Lower lobe of right lung (tissue), 2 donors: Measurements from ENCODE around the gene TK2. TPM values are rescaled to one million over a fixed set of nuclear protein-coding genes. Genes with fewer than 3 reads are reported as not detected.

ENCODE experiments used
- ATAC-seq, 2 donors: fragments of 200-7000 bp; cut with Tn5 transposase; one replicate each; pipeline ENCODE4 v1.9.1; 2020 to 2022; ENCODE audit warnings: mild to moderate bottlenecking in 2 of 2, moderate library complexity in 2 of 2
- DNase-seq: peaks from one replicate; pipeline ENCODE4 v3.0.0-alpha.2; 2020
- H3K27ac ChIP-seq: fragments of 200-600 bp; one replicate; pipeline ENCODE4 v1.8.0; 2022
- H3K27me3 ChIP-seq: fragments of 200-600 bp; one replicate; pipeline ENCODE4 v1.8.0; 2022; ENCODE audit warnings: low read depth
- H3K36me3 ChIP-seq: fragments of 200-600 bp; one replicate; pipeline ENCODE4 v1.8.0; 2022; ENCODE audit warnings: mild to moderate bottlenecking
- H3K4me1 ChIP-seq: fragments of 200-600 bp; one replicate; pipeline ENCODE4 v1.8.0; 2022
- H3K4me3 ChIP-seq: fragments of 200-600 bp; one replicate; pipeline ENCODE4 v1.8.0; 2022; ENCODE audit warnings: mild to moderate bottlenecking
- H3K9me3 ChIP-seq: fragments of 200-600 bp; one replicate; pipeline ENCODE4 v1.8.0; 2022
- CTCF ChIP-seq: fragments of 200-600 bp; IDR thresholded peaks from one replicate; pipeline ENCODE4 v1.8.0; 2022; ENCODE audit warnings: antibody characterized with exemption, mild to moderate bottlenecking
- intact Hi-C: fragments of 100-400 bp; cut with DNase I; formaldehyde crosslinking; loops from one replicate; pipeline ENCODE4 v1.11.0; 2022
- total RNA-seq: library from RNA; stranded (reverse); fragmentation: NEBNext Ultra II Directional; extraction: Animal tissue kit (Norgen Biotek cat#: 25700); gene quantifications from one replicate; pipeline ENCODE4 v1.2.1, GENCODE V29; 2021
- donor health status: DM: no; HTN: yes; CAD: no; lungs with severe emphysema.

Gene TK2
- total RNA-seq, 1 donor from 2014 or later, result 36.2 TPM

GRCh38 chr16:66493490-66494401 lies 56.2 kb downstream of the TK2 start:
- ATAC-seq (no peak), DNase-seq (no peak)
- Histone ChIP-seq H3K27me3 (no peaks in the 10 kb centered on the region), H3K4me1 (no peaks in the 10 kb centered on the region), H3K27ac (no peak overlapping the region), H3K36me3 (no peaks in the 10 kb centered on the region), H3K4me3 (no peak overlapping the region), H3K9me3 (no peaks in the 10 kb centered on the region)
- TF ChIP-seq CTCF, result no peak
- intact Hi-C loops, result no loop called here

- Histone ChIP-seq H3K4me3 (no peak overlapping the region), H3K27ac (no peak overlapping the region), H3K27me3 (no peaks in the 10 kb centered on the region), H3K36me3 (no peaks in the 10 kb centered on the region), H3K9me3 (no peaks in the 10 kb centered on the region), H3K4me1 (peaks cover 12% of the 10 kb centered on the region)
- ATAC-seq, result no peak
- no peak for TF ChIP-seq CTCF
- DNase-seq, result no peak
- intact Hi-C loops, result no loop called here
These were observed 58.2 kb downstream of the TK2 start for GRCh38 chr16:66491716-66492064.

GRCh38 chr16:66490774-66491715 lies 58.9 kb downstream of the TK2 start:
- ATAC-seq (no peak), DNase-seq (no peak)
- H3K27ac ChIP-seq, result no peak overlapping the region
- no peak for TF ChIP-seq CTCF
- H3K27me3 ChIP-seq, result no peaks in the 10 kb centered on the region
- intact Hi-C loops, result no loop called here
- H3K4me3 ChIP-seq, result no peak overlapping the region
- H3K9me3 ChIP-seq, result no peaks in the 10 kb centered on the region
- H3K4me1 ChIP-seq, result peaks cover 19% of the 10 kb centered on the region
- H3K36me3 ChIP-seq, result no peaks in the 10 kb centered on the region

GRCh38 chr16:66489818-66490217 lies 60.1 kb downstream of the TK2 start:
- intact Hi-C loops, result no loop called here
- Histone ChIP-seq H3K27ac (no peak overlapping the region), H3K4me3 (no peak overlapping the region), H3K27me3 (no peaks in the 10 kb centered on the region), H3K36me3 (no peaks in the 10 kb centered on the region), H3K4me1 (peaks cover 23% of the 10 kb centered on the region), H3K9me3 (no peaks in the 10 kb centered on the region)
- TF ChIP-seq CTCF, result no peak
- DNase-seq, result no peak
- no peak for ATAC-seq

GRCh38 chr16:66489385-66489784 lies 60.5 kb downstream of the TK2 start:
- no peak overlapping the region for H3K27ac ChIP-seq
- DNase-seq (no peak), ATAC-seq (no peak)
- H3K27me3 ChIP-seq, result no peaks in the 10 kb centered on the region
- no peaks in the 10 kb centered on the region for H3K36me3 ChIP-seq
- intact Hi-C loops, result no loop called here
- no peaks in the 10 kb centered on the region for H3K9me3 ChIP-seq
- H3K4me1 ChIP-seq, result peaks cover 23% of the 10 kb centered on the region
- no peak for TF ChIP-seq CTCF
- H3K4me3 ChIP-seq, result no peak overlapping the region
